ENCODE results near the gene CSPG4.
"Not testable (repeated sequence)": the region's sequence is repeated elsewhere in the genome, so short reads cannot be mapped to it uniquely, and the experiment has no call there.

Gene CSPG4

DNA sequence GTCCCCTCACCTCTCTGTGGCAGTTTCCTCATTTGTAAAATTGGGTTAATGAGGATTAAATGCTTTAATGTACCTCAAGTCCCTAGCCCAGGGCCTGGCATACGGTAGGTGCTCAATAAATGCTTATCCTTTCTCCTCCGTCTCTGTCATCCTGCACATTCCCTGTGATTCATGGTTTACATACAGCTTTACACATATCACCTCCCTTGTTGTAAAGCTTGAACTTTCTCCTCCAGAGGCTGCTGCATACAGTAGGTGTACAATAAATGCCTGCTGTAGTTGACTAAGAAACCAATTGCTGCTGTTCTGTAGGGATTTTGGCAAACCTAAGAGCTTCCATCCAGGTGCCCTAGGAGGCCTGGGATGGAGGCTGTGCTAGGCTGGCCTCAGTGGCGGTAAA lies 1.5 kb upstream of the CSPG4 start:
- TF ChIP-seq JUND (IDR thresholded peaks at IDR 0.05; ENCODE audit: low read depth) = no peak
- DNase-seq (ENCODE audit: low read depth in 1 of 2, low spot score in 1 of 2) = no peak

DNA sequence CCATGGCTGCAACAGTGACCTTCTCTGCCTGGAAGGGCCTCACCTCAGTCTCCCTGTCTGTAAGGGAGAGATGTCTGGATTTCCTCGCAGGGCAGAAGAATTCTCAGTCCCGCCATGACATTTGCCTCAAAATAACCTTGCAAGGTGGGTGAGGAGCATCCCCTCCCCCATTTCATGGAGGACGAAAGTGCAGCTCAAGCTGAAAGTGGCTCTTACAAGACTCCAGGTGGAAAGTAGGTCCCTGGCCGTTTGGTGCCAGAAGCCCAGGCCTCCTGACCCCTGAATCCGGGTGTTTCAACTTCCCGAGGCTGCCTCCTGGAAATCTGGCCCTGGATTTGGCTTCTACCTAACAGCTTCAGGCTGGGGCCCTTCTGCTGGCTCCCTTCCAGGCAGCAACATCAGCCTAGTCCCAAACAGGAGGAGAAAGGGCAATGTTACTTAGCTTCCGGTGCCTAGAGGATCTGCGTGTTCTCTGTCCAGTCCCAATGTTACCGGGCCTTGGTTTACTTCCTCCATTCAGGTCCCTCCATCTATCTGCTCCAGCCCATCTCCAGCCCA lies 769 bp upstream of the CSPG4 start:
- in situ Hi-C loops (cut with HindIII; ENCODE audit: low pct_unique_long_range_greater_than_20kb, low sequenced_read_pairs) = no loop called here
- peak in 1 of 2 experiments; percentile 65 for DNase-seq (ENCODE audit: low read depth in 1 of 2, low spot score in 1 of 2)
- TF ChIP-seq JUND (IDR thresholded peaks at IDR 0.05; ENCODE audit: low read depth) = no peak

More for the DNA sequence above, 1.5 kb upstream of the CSPG4 start:
- in situ Hi-C loops (cut with HindIII; ENCODE audit: low pct_unique_long_range_greater_than_20kb, low sequenced_read_pairs) = no loop called here

DNA sequence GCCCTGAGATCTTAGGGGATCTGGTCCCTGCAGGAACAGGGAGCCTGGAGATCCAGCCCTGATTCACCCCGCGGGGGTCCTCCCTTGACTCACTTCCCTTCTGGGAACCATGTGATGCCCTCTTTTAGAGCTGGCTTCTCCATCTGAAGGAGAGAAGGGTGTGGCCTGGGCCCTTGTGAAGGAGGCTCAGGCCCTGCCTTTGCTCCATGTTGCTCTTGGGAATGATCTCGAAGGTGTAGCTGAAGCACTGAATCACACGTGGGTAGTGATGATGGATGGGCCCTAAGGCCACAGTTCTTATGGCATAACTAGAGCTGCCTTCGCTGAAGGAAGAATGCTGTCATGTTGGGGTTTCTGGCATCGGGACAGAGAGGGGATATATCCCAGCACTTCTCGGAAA lies 1.2 kb downstream of the CSPG4 start:
- in situ Hi-C loops (cut with HindIII; ENCODE audit: low pct_unique_long_range_greater_than_20kb, low sequenced_read_pairs) = not testable (repeated sequence)

DNA sequence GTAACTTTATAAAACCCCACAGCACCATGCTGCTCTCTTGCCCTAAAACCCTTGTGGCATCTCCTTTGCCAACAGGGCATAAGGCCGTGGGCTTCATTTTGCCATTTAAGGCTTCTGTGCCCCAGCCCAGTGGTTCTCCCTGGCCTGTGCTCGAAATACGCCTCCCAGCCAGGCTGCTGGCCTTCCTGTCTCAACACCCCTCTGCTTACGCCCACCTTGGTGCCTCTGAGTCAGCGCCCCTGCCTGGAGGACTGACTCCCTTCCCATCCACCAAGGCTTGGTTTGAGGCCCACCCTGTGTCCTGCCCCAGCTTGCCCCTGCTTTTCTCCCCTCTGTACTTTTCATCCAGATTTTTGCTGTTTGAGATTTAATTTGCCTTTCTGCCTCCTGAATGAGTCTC lies 1.8 kb downstream of the CSPG4 start:
- in situ Hi-C loops (cut with HindIII; ENCODE audit: low pct_unique_long_range_greater_than_20kb, low sequenced_read_pairs); DNase-seq (ENCODE audit: low read depth in 1 of 2, low spot score in 1 of 2): not testable (repeated sequence)

More for the DNA sequence above, 1.2 kb downstream of the CSPG4 start:
- not testable (repeated sequence) for DNase-seq (ENCODE audit: low read depth in 1 of 2, low spot score in 1 of 2)

DNA sequence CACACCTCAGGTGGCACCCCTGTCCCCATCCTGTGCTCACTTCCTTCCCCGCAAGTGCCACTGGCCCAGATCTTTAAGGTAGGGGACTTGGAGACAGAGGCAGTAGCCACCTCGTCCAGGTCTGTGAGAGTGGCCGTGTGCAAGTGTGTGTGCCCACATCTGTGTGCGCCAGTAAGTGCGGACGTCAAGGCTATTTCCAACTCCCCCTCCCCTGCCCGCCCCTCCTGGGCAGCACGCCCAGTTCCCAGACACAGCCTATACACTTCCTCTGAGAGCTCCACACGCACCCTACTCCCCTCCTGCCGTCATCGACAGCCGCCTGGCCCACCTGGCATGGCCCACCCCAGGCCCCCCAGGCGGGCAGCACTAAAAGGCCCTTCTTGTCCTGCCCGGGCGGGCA lies 3.2 kb downstream of the CSPG4 start:
- DNase-seq (ENCODE audit: low read depth in 1 of 2, low spot score in 1 of 2); in situ Hi-C loops (cut with HindIII; ENCODE audit: low pct_unique_long_range_greater_than_20kb, low sequenced_read_pairs): not testable (repeated sequence)

DNA sequence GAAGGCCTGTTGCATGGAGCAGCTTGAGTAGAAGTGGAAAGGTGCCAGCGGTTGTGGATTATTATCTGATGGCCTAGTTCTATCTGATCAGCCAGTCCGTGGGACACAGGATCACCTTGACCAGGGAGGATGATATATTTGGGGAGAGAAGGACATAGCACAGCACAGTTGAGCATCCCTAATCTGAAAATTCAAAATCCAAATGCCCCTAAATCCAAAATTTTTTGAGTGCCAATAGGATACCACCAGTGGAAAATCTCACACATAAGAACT lies 6.0 kb downstream of the CSPG4 start:
- DNase-seq (ENCODE audit: low read depth in 1 of 2, low spot score in 1 of 2) = no peak
- in situ Hi-C loops (cut with HindIII; ENCODE audit: low pct_unique_long_range_greater_than_20kb, low sequenced_read_pairs) = no loop called here
- no peak for TF ChIP-seq JUND (IDR thresholded peaks at IDR 0.05; ENCODE audit: low read depth)

DNA sequence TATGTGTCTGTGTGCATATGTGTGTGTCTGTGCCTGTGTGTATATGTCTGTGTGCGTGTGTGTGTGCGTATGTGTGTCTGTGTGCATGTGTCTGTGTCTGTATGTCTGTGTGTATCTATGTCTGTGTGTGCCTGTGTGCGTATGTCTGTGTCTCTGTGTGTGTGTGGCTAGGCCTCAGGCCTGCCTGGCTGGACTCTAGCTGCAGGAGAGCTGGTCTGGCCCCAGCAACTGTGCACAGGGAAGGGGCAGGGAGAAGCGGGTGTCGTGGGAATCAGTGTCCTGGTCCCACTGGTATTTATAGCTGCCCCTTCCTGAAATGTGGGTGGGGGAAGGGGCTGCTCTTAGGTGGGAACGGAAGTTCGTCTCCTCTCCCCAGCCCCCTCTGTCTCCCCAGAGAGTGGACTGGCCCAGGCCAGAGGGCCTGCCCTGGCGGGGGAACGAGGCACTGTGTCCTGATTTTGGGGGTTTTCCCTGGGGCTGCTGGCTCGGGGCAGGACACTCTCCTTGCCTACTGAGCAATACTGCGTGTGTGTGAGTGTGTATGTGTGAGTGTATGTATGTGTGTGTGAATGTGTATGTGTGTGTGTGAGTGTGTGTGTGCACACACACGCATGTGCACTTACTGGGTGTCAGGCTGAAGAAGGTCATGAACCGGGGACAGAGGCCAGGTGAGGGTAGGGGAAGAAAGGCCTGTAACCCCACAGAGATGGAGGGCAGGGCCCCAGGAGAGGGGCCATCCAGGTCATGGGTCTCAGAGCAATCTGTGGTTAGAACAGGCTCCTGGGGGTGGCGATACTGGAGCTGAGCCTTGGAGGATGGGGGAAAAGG lies 6.6 kb downstream of the CSPG4 start:
- no peak for DNase-seq (ENCODE audit: low read depth in 1 of 2, low spot score in 1 of 2)
- in situ Hi-C loops (cut with HindIII; ENCODE audit: low pct_unique_long_range_greater_than_20kb, low sequenced_read_pairs) = no loop called here
- TF ChIP-seq JUND (IDR thresholded peaks at IDR 0.05; ENCODE audit: low read depth) = no peak

DNA sequence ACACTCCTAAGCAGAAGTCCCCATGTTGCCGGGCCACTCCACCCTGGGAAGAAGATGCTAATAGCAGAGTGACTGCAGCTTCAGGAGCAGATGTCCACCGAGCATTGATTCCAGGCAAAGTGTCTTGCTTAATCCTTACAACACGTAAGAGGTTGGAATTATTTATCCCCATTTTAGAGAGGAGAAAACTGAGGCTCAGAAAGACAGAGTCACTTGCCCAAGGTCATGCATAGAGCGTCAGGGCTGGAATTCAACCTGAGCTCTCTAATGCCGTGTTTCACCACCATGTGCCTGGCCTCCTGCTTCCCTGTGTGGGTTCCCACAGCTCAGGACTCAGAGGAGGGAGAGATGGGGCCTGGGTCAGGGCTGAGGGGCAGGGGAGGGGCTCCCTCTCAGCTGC lies 7.3 kb downstream of the CSPG4 start:
- DNase-seq (ENCODE audit: low read depth in 1 of 2, low spot score in 1 of 2); in situ Hi-C loops (cut with HindIII; ENCODE audit: low pct_unique_long_range_greater_than_20kb, low sequenced_read_pairs): not testable (repeated sequence)

DNA sequence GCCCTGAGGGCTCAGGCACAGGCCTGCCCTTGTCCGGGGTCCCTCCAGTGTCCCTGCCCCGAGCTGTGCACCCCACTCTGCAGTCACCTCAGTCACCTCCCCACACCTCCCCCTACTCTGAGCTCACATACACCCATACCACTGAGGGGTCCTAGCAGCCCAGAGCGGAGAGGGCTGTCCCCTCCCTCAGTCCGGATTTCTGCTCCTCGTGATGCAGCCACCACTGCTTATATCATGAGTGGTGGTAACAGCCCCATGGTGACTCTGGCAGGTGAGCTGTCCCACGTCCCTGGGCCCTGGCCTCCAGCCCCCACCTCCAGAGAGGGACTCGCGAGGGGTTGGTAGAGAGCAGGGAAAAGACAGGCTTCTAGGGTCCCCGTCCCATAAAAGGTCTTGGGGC lies 8.0 kb downstream of the CSPG4 start:
- in situ Hi-C loops (cut with HindIII; ENCODE audit: low pct_unique_long_range_greater_than_20kb, low sequenced_read_pairs) = no loop called here
- no peak for TF ChIP-seq JUND (IDR thresholded peaks at IDR 0.05; ENCODE audit: low read depth)
- no peak for DNase-seq (ENCODE audit: low read depth in 1 of 2, low spot score in 1 of 2)

DNA sequence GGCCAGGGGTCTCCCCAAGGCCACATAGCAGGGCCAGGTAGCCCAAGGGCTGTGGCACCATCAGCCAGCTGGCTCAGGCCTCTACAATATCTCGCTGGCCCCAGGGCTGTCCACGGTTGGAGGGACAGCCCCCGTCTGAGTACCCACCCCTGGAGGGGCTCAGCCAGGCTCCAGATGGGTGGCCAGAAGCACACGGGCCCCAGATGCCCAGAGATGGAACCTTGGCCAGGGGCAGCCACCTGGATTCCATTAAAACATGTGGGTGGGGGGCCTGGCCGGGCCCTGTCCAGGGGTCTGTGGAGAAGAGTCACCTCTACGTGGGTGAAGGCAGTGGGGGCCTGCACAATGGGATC lies 8.4 kb downstream of the CSPG4 start:
- TF ChIP-seq JUND (IDR thresholded peaks at IDR 0.05; ENCODE audit: low read depth) = no peak
- DNase-seq (ENCODE audit: low read depth in 1 of 2, low spot score in 1 of 2) = no peak
- in situ Hi-C loops (cut with HindIII; ENCODE audit: low pct_unique_long_range_greater_than_20kb, low sequenced_read_pairs) = no loop called here

DNA sequence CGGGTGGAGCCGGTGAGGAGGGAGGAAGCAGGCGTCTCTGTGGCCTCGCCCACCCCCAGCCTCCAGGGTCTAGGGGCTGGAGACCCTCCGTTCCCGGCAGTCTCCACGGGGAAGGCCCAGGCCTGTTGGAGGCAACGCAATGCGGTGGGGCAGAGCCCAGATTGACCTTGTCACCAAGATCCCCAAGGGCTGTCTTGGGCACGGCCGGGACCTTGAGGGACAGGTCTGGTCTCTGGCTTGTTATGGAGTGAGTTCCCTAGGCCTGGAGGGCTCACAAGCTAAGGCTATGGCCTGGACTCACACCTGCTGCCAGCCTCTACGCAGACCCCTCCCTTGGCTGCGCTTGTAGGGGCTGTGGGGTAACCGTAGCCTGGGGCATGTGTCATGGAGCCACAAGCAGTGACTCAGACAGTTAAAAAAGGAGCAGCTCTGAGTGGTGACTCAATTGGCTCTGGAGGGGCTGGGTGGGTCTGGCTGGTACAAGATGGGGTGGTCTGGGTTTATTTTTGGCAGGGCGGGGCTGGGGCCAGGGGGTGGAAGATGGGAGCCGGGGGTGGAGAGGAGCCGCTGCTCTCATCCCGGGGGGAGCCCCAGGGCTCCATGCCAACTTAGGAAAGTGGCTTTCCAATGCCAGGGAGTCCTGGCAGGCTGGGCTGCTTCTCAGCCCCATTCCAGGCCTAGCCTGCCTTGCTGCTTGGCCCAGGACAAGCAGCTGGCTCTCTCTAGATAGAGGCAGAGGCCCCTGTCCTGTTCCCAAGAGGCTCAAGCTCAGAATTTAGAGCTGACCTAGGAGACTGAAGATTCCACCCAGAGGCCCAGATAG lies 9.0 kb downstream of the CSPG4 start:
- not testable (repeated sequence) for DNase-seq (ENCODE audit: low read depth in 1 of 2, low spot score in 1 of 2)

DNA sequence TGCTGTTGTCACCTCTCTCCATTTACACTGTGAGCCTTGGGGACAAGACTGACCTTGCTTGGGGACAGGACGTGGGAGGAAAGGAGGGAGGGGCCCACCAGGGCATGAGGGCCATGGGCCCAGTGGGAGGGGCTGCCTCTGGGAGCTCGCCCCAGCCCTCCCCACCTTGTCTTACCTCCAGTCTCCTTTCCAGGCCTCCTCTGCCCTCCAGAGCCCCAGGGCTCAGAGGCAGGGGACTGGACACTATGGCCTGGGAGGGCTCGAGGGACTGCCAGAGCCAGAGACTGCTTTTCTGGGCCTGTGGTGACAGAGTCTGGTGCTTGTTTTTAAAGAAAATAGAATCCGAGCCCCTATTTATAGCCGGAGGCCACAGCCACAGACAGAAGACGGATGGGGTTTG lies 10.2 kb downstream of the CSPG4 start:
- in situ Hi-C loops (cut with HindIII; ENCODE audit: low pct_unique_long_range_greater_than_20kb, low sequenced_read_pairs) = no loop called here
- no peak for DNase-seq (ENCODE audit: low read depth in 1 of 2, low spot score in 1 of 2)
- no peak for TF ChIP-seq JUND (IDR thresholded peaks at IDR 0.05; ENCODE audit: low read depth)

More for the DNA sequence above, 9.0 kb downstream of the CSPG4 start:
- in situ Hi-C loops (cut with HindIII; ENCODE audit: low pct_unique_long_range_greater_than_20kb, low sequenced_read_pairs) = not testable (repeated sequence)

DNA sequence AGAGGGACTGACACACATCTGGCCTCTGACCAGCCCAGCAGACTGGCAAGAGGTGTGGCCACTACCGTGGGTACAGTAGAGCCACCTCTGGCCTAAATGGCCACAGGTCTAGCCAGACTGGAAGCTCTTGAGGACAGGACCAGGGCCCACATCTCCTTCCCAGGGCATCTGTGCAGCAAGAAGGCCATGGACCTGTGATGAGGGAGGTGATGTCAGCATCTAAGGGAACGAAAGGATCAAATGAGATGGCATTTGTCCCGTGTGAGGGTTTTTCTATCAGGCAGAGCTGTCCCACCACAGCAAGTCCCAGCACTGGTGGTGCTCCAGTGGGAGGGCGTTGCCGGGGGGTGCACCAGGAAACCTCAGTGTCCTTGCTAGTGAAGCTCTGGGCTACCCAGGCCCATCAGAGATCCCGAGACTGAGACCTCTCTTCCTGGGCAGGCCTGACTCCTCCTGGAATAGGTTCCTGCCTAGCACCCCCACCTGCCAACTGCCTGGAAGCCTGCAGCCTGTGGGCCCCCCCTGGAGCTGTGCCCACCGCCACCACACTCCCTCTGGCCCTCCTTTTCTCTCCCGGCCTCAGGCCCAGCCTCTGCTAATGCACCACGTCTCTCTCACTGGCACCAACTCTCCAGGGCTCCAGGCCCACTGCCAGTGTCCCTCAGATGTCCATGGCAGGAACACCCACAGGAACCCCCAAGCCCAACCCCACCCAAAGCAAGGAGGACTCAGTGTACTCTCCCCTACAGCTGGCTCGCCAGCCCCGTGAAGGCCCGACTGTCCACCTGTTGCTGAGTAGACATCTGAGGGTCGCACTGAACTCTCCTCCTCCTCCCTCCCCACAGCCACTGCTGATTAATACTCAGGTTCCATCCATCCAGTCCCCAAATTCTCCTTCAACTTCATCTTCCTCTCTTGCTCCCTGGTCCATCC lies 11.3 kb downstream of the CSPG4 start:
- in situ Hi-C loops (cut with HindIII; ENCODE audit: low pct_unique_long_range_greater_than_20kb, low sequenced_read_pairs); DNase-seq (ENCODE audit: low read depth in 1 of 2, low spot score in 1 of 2): not testable (repeated sequence)

DNA sequence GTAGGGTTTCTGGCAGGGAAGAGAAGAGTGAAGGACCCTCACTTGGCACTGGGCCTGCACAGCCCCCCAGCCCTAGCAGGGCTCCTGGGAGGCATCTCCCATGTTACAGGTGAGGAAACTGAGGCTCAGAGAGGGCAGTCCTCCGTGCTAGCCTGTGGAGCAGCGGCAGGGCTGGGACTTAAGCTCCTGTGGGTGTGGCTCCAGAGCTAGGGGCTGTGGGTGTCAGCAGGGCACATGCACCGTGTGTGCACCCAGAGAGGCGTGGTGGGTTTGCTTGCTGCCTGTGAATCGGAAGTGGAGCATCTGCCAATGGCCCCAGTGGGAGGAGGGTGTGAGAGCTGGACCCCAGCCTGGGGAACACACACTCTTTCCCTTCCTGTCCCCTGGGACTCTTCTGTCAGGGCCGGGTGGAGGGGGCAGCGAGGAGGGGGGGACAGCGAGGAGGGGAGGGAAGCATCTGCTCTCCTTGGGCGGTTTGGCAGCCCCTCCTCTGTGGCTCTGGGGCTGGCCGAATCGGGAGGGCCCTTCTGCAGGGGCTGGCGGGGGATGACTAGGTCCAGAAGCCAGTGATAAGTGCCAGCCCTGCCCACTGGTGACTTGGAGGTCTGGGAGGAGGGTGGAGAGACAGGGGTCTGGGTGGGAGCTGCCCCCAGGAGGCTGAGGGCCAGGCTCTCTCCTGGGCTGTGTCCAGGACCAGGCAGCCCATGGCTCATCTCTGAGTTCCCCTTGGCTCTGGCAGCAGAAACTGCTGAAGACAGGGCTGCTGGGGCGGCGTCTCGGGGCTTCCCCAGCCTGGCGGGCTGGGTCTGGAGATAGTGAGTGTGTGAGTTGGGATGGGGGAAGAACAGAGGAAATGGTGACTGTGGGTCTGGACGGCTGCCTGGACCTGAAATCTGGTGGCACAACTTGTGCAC lies 12.4 kb downstream of the CSPG4 start:
- DNase-seq (ENCODE audit: low read depth in 1 of 2, low spot score in 1 of 2); in situ Hi-C loops (cut with HindIII; ENCODE audit: low pct_unique_long_range_greater_than_20kb, low sequenced_read_pairs): not testable (repeated sequence)

DNA sequence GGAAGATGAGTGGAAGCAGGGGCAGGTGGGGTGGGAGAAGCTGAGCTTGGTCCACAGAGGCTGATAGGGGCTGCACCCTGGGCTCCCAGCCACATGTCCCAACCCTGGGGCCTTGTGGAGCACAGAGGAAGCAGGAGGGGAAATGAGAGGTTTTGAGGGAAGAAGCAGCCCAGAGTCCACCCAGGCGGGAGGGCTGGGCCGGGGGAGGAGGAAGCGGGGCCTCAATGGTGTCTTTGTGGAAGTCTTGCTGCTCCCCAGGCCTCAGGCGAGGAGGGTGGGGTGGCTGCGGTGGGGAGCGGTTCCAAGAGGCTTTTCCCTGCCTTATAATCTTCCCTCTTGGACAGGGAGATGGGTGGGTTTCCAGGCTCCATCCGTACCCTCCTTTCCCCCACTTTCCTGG lies 13.1 kb downstream of the CSPG4 start:
- in situ Hi-C loops (cut with HindIII; ENCODE audit: low pct_unique_long_range_greater_than_20kb, low sequenced_read_pairs) = not testable (repeated sequence)

More for the DNA sequence above, 13.1 kb downstream of the CSPG4 start:
- DNase-seq (ENCODE audit: low read depth in 1 of 2, low spot score in 1 of 2) = not testable (repeated sequence)

Data from T47D (cell line).